Measurements from ENCODE around the gene MAT1A. TPM values are rescaled to one million over a fixed set of nuclear protein-coding genes. Genes with fewer than 3 reads are reported as not detected.

MAT1A gene
- total RNA-seq, 1 experiment from 2014 or later = 2.3 TPM

GRCh38 chr10:80277016-80277415 is 12.4 kb downstream of the MAT1A start (continued):
- TF ChIP-seq, protein P1, sequence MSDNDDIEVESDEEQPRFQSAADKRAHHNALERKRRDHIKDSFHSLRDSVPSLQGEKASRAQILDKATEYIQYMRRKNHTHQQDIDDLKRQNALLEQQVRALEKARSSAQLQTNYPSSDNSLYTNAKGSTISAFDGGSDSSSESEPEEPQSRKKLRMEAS (CRISPR knock-in tag; IDR thresholded peaks at IDR 0.05) = no peak
- TF ChIP-seq, protein P2, sequence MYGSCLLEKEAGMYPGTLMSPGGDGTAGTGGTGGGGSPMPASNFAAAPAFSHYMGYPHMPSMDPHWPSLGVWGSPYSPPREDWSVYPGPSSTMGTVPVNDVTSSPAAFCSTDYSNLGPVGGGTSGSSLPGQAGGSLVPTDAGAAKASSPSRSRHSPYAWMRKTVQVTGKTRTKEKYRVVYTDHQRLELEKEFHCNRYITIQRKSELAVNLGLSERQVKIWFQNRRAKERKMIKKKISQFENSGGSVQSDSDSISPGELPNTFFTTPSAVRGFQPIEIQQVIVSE (CRISPR knock-in tag; IDR thresholded peaks at IDR 0.05; ENCODE audit: borderline replicate concordance) = no peak
- TF ChIP-seq, protein P3, sequence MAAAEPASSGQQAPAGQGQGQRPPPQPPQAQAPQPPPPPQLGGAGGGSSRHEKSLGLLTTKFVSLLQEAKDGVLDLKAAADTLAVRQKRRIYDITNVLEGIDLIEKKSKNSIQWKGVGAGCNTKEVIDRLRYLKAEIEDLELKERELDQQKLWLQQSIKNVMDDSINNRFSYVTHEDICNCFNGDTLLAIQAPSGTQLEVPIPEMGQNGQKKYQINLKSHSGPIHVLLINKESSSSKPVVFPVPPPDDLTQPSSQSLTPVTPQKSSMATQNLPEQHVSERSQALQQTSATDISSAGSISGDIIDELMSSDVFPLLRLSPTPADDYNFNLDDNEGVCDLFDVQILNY (CRISPR knock-in tag; IDR thresholded peaks at IDR 0.05) = no peak
- no peak for TF ChIP-seq NR2C2 (CRISPR knock-in tag; IDR thresholded peaks at IDR 0.05)
- TF ChIP-seq NFYB (CRISPR knock-in tag; conservative IDR thresholded peaks at IDR 0.05; ENCODE audit: low read depth) = no peak

- Mint-ChIP-seq H3K4me1 (peaks cover 5% of the 10 kb centered on the region; the same call in 1 of the 2 replicates), H3K9me3 (peaks cover under 1% of the 10 kb centered on the region), H3K4me3 (no peak overlapping the region), H3K27ac (no peak overlapping the region), H3K36me3 (no peaks in the 10 kb centered on the region), H3K27me3 (ENCODE audit: low read depth) (no peaks in the 10 kb centered on the region; the same call in 1 of the 2 replicates)
- CTCF ChIA-PET = no interaction called here
- TF ChIP-seq TCF7 (CRISPR knock-in tag; IDR thresholded peaks at IDR 0.05; ENCODE audit: low read depth) = no peak
- TF ChIP-seq, protein P4, sequence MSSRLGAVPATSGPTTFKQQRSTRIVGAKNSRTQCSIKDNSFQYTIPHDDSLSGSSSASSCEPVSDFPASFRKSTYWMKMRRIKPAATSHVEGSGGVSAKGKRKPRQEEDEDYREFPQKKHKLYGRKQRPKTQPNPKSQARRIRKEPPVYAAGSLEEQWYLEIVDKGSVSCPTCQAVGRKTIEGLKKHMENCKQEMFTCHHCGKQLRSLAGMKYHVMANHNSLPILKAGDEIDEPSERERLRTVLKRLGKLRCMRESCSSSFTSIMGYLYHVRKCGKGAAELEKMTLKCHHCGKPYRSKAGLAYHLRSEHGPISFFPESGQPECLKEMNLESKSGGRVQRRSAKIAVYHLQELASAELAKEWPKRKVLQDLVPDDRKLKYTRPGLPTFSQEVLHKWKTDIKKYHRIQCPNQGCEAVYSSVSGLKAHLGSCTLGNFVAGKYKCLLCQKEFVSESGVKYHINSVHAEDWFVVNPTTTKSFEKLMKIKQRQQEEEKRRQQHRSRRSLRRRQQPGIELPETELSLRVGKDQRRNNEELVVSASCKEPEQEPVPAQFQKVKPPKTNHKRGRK (CRISPR knock-in tag; IDR thresholded peaks at IDR 0.05; ENCODE audit: borderline replicate concordance) = no peak
- no peak for TF ChIP-seq ZNF281 (CRISPR knock-in tag; IDR thresholded peaks at IDR 0.05)
- no peak for TF ChIP-seq ZNF219 (CRISPR knock-in tag; IDR thresholded peaks at IDR 0.05; ENCODE audit: borderline replicate concordance)
- TF ChIP-seq, protein P5, sequence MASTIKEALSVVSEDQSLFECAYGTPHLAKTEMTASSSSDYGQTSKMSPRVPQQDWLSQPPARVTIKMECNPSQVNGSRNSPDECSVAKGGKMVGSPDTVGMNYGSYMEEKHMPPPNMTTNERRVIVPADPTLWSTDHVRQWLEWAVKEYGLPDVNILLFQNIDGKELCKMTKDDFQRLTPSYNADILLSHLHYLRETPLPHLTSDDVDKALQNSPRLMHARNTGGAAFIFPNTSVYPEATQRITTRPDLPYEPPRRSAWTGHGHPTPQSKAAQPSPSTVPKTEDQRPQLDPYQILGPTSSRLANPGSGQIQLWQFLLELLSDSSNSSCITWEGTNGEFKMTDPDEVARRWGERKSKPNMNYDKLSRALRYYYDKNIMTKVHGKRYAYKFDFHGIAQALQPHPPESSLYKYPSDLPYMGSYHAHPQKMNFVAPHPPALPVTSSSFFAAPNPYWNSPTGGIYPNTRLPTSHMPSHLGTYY (CRISPR knock-in tag; IDR thresholded peaks at IDR 0.05) = no peak
- TF ChIP-seq NR2C2 (CRISPR knock-in tag; IDR thresholded peaks at IDR 0.05) = no peak
- TF ChIP-seq, protein P6, sequence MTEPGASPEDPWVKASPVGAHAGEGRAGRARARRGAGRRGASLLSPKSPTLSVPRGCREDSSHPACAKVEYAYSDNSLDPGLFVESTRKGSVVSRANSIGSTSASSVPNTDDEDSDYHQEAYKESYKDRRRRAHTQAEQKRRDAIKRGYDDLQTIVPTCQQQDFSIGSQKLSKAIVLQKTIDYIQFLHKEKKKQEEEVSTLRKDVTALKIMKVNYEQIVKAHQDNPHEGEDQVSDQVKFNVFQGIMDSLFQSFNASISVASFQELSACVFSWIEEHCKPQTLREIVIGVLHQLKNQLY (CRISPR knock-in tag; IDR thresholded peaks at IDR 0.05) = no peak
- TF ChIP-seq FOXJ3 (CRISPR knock-in tag; IDR thresholded peaks at IDR 0.05; ENCODE audit: borderline replicate concordance) = no peak
- TF ChIP-seq FOXK1 (CRISPR knock-in tag; IDR thresholded peaks at IDR 0.05) = no peak
- TF ChIP-seq FOXP4 (CRISPR knock-in tag; IDR thresholded peaks at IDR 0.05) = no peak
- TF ChIP-seq ETV6 (CRISPR knock-in tag; IDR thresholded peaks at IDR 0.05) = no peak
- TF ChIP-seq EMX1 (CRISPR knock-in tag; IDR thresholded peaks at IDR 0.05) = no peak
- no peak for DNase-seq (ENCODE audit: low spot score)
- ATAC-seq = no peak
- POLR2A ChIA-PET = no interaction called here
Observed at GRCh38 chr10:80276335-80276734, 13.1 kb downstream of the MAT1A start.

Measured in WTC11 (cell line).